Activated CD4-positive, alpha-beta T cell treated with anti-CD3 and anti-CD28 coated beads for 1 hour (primary cell): ENCODE data around the gene MOBP.

Experiments used
- DNase-seq: peaks from one replicate; pipeline ENCODE4 v3.0.0-alpha.2; 2020

The MOBP gene

GRCh38 chr3:39501059-39501458 lies 33.6 kb downstream of the MOBP start:
- DNase-seq, result no peak

GRCh38 chr3:39501968-39502837 lies 34.7 kb downstream of the MOBP start:
- DNase-seq, result no peak

- DNase-seq, result no peak
Observed at GRCh38 chr3:39502838-39503145, 35.3 kb downstream of the MOBP start.

- no peak for DNase-seq
Observed at GRCh38 chr3:39505866-39506742, 38.6 kb downstream of the MOBP start.

- DNase-seq, result no peak
Observed at GRCh38 chr3:39506863-39507262, 39.4 kb downstream of the MOBP start.

- DNase-seq, result no peak
Observed at GRCh38 chr3:39513791-39514369, 46.4 kb downstream of the MOBP start.

- DNase-seq, result no peak
Observed at GRCh38 chr3:39515681-39516441, 48.4 kb downstream of the MOBP start.

GRCh38 chr3:39519103-39519502 lies 51.6 kb downstream of the MOBP start:
- no peak for DNase-seq

- DNase-seq, result no peak
Observed at GRCh38 chr3:39519554-39520288, 52.2 kb downstream of the MOBP start.

- no peak for DNase-seq
Observed at GRCh38 chr3:39521456-39521855, 54.0 kb downstream of the MOBP start.

- DNase-seq, result no peak
Observed at GRCh38 chr3:39524107-39524506, 56.6 kb downstream of the MOBP start.

GRCh38 chr3:39528844-39529243 lies 61.4 kb downstream of the MOBP start:
- DNase-seq, result no peak

GRCh38 chr3:39529577-39529976 lies 62.1 kb downstream of the MOBP start:
- no peak for DNase-seq

- DNase-seq, result no peak
Observed at GRCh38 chr3:39531066-39531465, 63.6 kb downstream of the MOBP start.

GRCh38 chr3:39531665-39532064 lies 64.2 kb downstream of the MOBP start:
- no peak for DNase-seq

- DNase-seq, result no peak
Observed at GRCh38 chr3:39532777-39533176, 65.3 kb downstream of the MOBP start.

- DNase-seq, result no peak
Observed at GRCh38 chr3:39533226-39533625, 65.7 kb downstream of the MOBP start.

- DNase-seq, result no peak
Observed at GRCh38 chr3:39540162-39540921, 72.9 kb downstream of the MOBP start.

- no peak for DNase-seq
Observed at GRCh38 chr3:39541442-39541841, 74.0 kb downstream of the MOBP start.

- no peak for DNase-seq
Observed at GRCh38 chr3:39541917-39542329, 74.4 kb downstream of the MOBP start.

GRCh38 chr3:39542588-39542988 lies 75.1 kb downstream of the MOBP start:
- DNase-seq, result no peak
